ENCODE data around the gene SFN.
"Not testable (repeated sequence)": the region's sequence is repeated elsewhere in the genome, so short reads cannot be mapped to it uniquely, and the experiment has no call there.

GRCh38 chr1:26881611-26882010 lies 18.7 kb downstream of the SFN start:
- not testable (repeated sequence) for TF ChIP-seq NR3C1 (IDR thresholded peaks at IDR 0.05); JUN (IDR thresholded peaks at IDR 0.05); CTCF (IDR thresholded peaks at IDR 0.05); POLR2A (IDR thresholded peaks at IDR 0.05; ENCODE audit: low read length); ZSCAN20 (CRISPR knock-in tag; IDR thresholded peaks at IDR 0.05); REST (IDR thresholded peaks at IDR 0.05); ZNF302 (CRISPR knock-in tag; IDR thresholded peaks at IDR 0.05); CBX8 (IDR thresholded peaks at IDR 0.05); FOXS1 (CRISPR knock-in tag; IDR thresholded peaks at IDR 0.05); RCOR1 (IDR thresholded peaks at IDR 0.05; ENCODE audit: low read depth, low read length); RFX5 (IDR thresholded peaks at IDR 0.05); SMC3 (IDR thresholded peaks at IDR 0.05); POLR2AphosphoS2 (conservative IDR thresholded peaks at IDR 0.05; ENCODE audit: low read length)
